ENCODE measurements around the gene COMT.
A peak's percentile ranks its signal among the peaks of the same experiment; 100 is the strongest.

The COMT gene

GRCh38 chr22:19959587-19960490 lies 18.3 kb downstream of the COMT start:
- no peak for TF ChIP-seq CTCF (IDR thresholded peaks at IDR 0.05; ENCODE audit: low read depth, low read length)
- in situ Hi-C loops (cut with HindIII; ENCODE audit: low sequenced_read_pairs) = no loop called here
- no peak overlapping the region for H3K4me3 ChIP-seq (ENCODE audit: low read depth, low read length)
- DNase-seq (ENCODE audit: low read depth, low spot score) = no peak

DNA sequence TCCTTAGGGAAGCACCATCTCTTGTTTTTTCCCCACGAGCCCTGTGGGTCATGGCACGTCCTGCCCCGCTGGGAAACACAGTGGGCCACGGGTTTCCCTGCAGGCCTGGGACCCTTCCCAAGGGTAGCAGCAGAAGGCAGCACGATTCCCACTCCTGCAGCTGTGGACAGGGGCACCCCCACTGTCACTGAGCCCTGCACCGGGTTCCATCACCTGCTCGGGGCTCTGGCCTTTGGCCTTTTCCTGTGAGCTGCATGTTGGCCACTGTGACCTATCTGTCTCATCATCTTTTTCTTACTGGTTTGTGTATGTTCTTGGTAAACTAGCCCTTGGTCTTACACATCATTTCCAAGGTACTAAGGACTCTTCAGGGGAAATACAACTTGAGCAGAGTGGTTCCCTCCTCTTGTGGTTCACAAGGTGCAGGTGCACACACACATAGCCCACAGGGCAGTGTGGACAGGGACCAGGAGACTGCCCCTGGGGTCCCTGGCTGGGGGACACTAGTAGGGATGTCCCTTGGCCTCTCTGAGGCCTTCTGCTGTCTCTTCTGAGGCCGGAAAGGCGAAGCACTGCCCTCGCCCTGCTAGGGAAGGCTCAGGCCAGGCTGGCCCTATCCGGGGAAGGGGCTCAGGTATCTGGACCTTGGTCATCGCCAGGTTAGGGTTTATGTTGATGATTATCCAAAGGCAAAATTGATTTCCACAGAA lies 19.1 kb downstream of the COMT start:
- in situ Hi-C loops (cut with HindIII; ENCODE audit: low sequenced_read_pairs) = no loop called here
- no peak for DNase-seq (ENCODE audit: low read depth, low spot score)
- no peak overlapping the region for H3K4me3 ChIP-seq (ENCODE audit: low read depth, low read length)
- TF ChIP-seq CTCF (IDR thresholded peaks at IDR 0.05; ENCODE audit: low read depth, low read length) = no peak

DNA sequence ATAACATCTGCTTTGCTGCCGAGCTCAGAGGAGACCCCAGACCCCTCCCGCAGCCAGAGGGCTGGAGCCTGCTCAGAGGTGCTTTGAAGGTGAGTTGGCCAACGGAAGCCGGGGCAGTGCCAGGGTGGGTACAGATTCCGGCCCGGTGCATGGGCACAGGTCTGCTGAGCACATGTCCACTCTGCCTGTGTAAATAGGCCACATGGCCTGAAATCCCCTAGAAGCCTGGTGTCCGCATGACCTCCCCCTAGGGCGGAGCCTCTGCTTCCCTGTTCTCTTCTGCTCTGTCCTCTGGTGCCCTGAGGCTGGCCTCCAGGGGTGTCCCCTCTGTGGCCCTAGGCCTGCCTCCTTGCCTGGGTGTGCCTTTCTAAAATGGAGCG lies 19.6 kb downstream of the COMT start:
- no peak overlapping the region for H3K4me3 ChIP-seq (ENCODE audit: low read depth, low read length)
- no peak for TF ChIP-seq CTCF (IDR thresholded peaks at IDR 0.05; ENCODE audit: low read depth, low read length)
- DNase-seq (ENCODE audit: low read depth, low spot score) = no peak
- in situ Hi-C loops (cut with HindIII; ENCODE audit: low sequenced_read_pairs) = no loop called here

DNA sequence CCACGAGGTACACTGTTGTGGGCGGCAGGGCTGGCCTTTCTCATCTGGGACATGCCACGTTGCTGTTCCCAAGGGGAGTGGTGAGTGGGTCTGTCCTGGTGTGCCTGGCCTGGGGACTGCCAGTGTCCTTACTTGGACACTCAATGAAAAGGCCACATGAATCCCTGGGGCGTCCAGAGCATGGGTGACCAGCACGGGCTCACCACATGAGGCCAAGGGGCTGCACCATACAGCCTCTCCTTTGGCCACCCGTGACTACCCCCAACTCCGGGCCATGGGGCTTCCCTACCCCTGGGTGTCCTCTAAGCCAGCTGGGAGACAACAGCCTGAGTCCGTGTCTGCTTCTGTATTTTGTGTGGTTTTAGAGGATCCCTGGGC lies 20.3 kb downstream of the COMT start:
- in situ Hi-C loops (cut with HindIII; ENCODE audit: low sequenced_read_pairs) = no loop called here
- no peak overlapping the region for H3K4me3 ChIP-seq (ENCODE audit: low read depth, low read length)
- TF ChIP-seq CTCF (IDR thresholded peaks at IDR 0.05; ENCODE audit: low read depth, low read length) = no peak
- DNase-seq (ENCODE audit: low read depth, low spot score) = no peak

- peak; percentile 76 for DNase-seq (ENCODE audit: low read depth, low spot score)
- TF ChIP-seq CTCF (IDR thresholded peaks at IDR 0.05; ENCODE audit: low read depth, low read length) = peak; percentile 77
- H3K4me3 ChIP-seq (ENCODE audit: low read depth, low read length) = no peak overlapping the region
Measured at GRCh38 chr22:19962246-19962908, 20.8 kb downstream of the COMT start.

GRCh38 chr22:19962909-19963806 lies 21.6 kb downstream of the COMT start:
- no peak for DNase-seq (ENCODE audit: low read depth, low spot score)
- no peak overlapping the region for H3K4me3 ChIP-seq (ENCODE audit: low read depth, low read length)
- in situ Hi-C loops (cut with HindIII; ENCODE audit: low sequenced_read_pairs) = no loop called here
- no peak for TF ChIP-seq CTCF (IDR thresholded peaks at IDR 0.05; ENCODE audit: low read depth, low read length)

More at GRCh38 chr22:19962246-19962908, 20.8 kb downstream of the COMT start:
- in situ Hi-C loops (cut with HindIII; ENCODE audit: low sequenced_read_pairs) = no loop called here

Measured in astrocyte of the spinal cord (primary cell).